DMS 273 (cell line): ENCODE data around the gene KBTBD7.

Experiments used
- DNase-seq: peaks from one replicate; lab custom pipeline; 2025; ENCODE audit not compliant: unreplicated experiment; lab: John Stamatoyannopoulos, UW

The KBTBD7 gene, protein sequence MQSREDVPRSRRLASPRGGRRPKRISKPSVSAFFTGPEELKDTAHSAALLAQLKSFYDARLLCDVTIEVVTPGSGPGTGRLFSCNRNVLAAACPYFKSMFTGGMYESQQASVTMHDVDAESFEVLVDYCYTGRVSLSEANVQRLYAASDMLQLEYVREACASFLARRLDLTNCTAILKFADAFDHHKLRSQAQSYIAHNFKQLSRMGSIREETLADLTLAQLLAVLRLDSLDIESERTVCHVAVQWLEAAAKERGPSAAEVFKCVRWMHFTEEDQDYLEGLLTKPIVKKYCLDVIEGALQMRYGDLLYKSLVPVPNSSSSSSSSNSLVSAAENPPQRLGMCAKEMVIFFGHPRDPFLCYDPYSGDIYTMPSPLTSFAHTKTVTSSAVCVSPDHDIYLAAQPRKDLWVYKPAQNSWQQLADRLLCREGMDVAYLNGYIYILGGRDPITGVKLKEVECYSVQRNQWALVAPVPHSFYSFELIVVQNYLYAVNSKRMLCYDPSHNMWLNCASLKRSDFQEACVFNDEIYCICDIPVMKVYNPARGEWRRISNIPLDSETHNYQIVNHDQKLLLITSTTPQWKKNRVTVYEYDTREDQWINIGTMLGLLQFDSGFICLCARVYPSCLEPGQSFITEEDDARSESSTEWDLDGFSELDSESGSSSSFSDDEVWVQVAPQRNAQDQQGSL

DNA sequence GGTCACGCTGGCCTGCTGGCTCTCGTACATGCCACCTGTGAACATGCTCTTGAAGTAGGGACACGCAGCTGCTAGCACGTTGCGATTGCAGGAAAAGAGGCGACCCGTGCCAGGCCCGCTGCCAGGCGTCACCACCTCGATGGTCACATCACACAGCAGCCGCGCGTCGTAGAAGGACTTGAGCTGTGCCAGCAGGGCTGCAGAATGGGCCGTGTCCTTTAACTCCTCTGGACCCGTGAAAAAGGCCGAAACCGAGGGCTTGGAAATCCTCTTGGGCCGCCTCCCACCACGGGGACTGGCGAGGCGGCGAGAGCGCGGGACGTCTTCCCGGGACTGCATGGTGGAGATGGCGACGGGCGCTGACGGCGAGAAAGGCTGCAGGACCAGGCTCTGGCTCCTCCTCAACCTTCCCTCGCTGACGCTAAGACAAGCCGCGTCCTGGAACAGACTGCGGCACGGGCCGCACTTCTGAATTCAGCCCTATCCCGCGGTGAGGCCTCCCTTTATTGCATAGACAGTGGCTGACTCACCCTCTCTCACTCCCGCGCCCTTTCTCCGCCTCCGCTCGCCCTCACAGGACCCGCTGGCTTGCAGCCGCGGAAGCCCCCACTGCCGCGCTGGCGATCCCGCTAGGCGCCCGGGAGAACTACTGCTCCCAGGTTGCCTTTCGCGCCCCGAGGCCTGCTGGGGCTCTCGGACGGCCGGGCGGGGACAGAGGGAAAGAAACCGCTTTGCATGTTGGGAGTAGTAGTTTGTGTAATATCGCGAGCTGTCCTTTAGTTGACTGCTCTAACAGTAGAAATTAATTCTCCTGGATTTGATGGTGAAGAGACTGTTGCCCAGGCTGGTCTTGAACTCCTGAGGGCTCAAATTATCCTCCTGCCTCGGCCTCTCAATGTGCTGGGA is at the start of gene KBTBD7:
Gene KBTBD7 (minus strand): TSS at position 651 of the 906 bp plus-strand sequence. CDS start 312 bp downstream, at position 339.
- DNase-seq = peak; percentile 95

DNA sequence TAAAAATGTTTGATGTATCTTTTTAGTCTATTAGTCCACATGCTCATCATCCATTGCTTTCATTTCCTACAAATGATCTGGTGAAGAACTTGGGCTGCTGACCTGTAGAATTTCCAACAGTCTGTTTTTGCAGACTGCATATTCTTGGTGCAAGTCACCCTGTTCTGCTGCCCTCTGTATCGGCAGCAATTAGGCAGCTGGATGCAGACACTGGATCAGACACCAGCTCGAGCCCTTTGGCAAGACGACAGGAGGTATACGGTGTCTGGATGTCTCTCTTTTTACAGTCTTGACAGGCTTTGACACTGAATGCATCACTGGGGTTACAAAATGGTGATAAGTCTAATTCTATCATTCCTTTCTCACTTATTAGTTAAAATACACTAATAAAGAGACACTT is 47.3 kb upstream of the KBTBD7 start:
- DNase-seq = peak; percentile 34

DNA sequence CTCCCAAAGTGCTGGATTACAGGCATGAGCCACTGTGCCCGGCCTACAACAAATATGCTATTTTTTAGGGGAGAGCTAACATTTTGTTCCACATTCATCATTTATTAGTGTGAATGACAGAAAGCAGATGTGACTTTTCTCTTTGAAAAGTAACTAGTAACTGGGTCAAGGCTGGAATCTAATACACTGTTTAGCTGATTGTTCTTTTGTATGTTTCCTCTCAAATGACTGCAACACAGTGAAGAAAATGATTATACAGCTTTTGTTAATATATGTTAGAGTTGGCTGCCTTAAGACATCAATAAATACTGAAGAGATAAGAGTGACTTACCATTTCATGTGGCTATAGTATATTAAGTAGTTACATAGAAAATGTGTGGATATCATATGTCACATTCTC is 42.0 kb upstream of the KBTBD7 start:
- no peak for DNase-seq

DNA sequence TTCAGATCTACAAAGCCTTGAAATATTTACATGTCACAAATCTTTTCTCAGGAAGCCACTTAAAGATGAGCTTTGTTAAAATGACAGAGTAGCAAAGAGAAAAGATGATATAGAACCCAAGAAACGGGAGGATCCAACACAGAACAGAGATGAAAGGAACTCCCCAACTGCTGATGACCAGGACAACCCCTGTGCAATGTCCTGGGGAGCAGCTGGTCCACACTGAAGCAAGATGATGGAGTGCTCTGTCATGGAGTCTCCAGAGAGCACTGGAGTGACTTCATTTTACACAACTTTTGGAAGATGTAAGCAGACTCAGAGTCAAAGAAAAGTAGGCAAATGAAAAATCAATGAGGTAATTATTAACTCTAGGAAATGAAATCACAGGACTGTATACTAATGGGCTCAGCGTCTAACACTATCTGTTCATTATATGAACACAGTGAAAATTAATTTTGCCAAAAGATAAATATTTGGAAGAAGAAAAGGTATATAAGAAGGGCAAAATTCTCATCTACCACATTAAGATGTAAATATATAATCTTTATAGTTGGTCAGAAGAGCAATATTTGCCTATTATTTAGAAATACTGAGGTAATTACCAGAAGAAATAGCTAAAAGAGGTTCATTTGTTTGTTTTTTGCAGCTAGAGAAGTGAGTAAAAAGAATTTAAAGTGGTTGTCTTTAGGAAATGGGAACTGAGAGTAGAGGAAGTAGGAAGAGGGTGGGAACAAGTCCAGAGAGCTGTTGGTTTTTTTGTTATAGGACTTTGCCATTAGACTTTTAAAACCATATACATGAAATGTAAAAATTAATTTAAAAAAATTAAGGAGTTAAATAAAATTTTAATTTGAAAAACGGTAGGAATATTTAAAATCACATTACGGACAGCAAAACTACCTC is 38.5 kb upstream of the KBTBD7 start:
- no peak for DNase-seq

DNA sequence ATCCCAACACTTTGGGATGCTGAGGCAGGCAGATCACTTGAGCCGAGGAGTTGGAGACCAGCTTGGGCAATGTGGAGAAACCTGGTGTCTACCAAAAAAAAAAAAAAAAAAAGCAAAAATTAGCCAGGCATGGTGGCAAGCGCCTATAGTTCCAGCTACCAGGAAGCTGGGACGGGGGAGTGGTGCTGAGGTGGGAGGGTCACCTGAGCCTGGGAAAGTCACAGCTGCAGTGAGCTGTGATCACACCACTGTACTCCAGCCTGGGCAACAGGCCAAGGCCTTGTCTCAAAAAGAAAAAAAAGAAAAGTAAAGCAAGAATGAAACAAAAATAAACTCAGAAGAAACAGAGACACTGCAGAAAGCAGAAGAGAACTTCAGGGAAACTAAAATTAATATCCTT is 37.4 kb upstream of the KBTBD7 start:
- DNase-seq = peak; percentile 34

DNA sequence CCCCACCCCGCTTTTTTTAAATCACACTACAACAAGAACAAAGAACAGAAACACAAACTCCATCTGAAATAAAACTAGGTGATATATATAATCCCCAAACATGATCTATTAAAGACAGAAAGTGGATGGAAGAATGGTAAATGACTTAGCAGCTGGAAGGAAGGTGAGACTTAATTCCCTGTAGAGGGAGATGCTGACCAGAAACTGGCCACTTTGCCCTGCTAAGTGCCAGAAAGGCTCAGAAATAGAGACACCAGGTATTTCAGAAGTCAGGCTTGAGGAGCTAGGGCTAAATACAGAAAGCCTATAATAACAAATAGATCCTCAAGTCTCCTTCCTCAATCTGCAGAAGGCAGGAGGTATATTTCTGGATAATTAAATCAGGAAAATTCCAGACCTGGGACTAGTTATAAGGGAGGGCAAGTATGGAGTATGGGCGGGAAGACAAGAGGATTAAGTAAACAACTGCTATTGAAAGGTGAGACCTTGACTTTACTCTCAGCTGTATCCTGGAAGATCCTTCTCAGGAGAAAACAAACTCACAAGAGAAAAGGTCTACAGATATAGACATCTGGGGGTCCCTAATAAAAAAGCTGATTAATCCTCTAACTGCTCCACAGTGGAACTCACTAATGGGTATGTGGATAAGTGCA is 36.8 kb upstream of the KBTBD7 start:
- no peak for DNase-seq

DNA sequence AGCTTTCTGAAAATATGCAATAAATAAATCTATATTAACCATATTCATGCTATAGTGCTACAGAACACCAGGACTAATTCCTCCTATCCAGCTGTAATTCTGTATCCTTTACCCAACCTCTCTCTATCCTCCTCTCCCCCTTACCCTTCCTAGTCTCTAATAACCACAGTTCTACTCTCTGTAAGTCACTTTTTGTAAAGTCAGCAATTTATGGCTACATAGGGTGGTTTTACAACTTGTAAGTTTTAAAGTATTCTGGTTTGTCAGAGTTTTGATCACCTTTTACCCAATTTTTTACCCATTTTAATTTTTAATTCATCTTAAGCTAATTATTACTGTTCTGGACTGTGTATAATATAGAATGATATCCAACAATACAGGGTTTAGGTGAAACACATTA is 35.0 kb upstream of the KBTBD7 start:
- DNase-seq = no peak

DNA sequence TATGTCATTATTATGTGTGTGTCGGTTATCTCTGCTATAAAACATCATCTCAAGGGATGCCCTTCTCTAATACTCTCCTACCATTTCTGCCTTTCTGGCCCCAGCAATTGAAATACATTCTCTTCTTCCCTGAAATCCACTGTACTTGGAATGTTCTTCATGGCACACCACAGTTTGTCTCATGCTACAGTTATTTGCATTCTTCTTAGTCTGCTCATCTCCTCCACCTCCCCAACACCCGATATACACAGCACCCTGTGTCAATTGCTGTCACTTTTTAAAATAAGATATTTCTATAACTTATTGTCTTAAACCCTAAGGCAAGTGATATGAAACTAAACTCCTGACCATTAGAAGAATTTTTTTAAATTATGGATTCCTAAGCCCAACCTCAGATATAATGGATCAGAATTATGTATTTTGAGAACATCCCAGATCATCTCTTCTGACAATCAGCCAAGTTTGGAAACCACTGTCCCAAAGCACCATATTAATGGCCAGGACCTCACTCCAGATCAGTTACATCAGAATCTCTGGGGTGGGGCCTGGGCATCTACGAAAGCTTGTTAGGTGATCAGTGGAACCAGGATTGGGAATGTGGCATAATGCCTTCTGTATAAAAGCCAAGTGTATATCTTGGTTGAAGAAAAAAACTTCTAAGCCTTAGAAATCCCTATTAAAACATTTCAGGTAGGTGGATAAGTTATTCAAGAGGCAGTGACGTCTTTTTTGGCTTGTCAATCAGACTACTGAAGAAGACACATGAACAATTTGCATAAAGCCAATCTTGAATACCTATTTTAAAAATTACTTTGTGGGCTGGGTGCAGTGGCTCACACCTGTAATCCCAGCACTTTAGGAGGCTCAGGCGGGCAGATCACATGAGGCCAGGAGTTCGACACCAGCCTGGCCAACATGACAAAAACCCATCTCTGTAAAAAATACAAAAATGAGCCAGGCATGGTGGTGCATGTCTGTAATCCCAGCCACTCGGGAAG is 30.0 kb upstream of the KBTBD7 start:
- no peak for DNase-seq

DNA sequence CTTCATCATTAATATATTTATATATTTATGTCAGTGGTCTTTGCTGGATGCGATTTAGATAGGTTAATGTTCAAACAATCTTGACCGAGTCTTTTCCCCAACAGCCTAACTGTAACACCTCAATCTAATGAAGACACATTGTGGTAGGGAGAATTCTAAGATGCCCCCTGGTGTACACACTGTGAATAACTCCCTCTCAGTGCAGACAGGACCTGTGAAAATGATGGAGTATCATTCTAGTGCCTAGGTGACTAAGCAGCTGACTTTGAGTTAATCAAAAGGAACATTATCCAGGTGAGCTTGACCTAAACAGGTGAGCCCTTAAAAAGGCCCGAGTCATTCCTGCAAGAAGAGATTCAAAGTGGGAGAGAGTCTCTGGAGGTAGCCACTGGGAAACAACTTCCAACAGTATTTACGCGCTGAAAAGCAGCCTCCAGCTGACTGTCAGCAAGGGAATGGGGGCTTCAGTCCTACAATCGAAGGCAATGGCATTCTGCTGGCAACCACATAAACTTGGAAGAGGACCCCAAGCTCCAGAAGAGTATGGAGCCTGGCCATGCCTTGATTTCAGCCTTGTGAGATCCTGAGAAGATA is 28.0 kb upstream of the KBTBD7 start:
- peak; percentile 64 for DNase-seq

DNA sequence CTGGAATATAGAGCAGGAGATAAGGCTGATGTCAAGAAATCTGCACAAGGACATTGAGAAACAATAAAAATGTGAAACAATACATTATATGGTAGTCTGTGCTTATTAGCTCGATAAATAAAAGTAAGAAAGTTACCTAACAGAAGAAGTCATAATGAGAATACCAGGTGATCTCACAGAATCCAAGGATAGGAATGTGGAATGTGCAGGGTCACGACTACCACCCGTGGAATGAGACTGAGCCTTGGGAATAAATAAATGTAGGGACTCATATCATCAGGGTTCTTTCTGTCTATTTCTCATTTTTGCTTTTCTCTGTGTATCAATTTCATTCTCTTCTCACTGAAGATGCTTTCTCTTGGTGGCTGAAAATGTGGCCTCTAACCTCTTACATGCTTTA is 26.0 kb upstream of the KBTBD7 start:
- DNase-seq = no peak

DNA sequence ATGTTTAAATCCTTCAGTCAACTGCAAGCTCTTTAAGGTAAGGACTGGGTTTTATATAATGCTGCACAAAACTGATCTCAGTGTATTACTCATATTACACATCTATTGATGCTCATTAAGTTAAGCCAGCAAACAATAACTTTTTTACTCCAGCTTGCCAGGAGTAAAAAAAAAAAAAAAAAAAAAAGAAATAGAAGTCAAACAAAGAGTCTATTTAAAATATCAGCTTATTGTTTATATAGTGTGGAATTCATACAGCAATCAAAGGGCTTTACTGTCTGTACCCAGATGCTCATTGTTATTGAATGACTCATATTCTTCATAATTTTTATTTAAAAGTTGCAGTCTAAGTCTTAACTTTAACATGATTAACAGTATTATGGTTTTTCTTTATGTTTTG is 21.8 kb upstream of the KBTBD7 start:
- no peak for DNase-seq

DNA sequence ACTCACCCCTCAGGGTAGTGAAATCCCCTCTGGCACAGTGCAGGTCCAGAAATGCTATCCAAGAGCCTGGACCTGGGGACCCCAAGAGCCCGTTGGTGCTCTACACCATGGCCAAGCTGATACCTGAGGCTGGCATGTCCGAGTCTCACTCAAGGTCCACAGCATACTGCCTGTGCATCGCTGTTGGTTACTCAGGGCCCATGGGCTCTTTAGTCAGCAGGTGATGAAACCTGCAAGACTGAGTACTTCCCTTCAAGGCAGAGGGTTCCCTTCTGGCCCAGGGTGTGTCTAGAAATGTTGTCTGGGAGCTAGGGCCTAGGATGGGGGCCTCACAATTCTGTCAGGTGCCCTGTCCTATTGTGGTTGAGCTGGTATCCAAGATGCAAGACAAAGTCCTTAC is 19.6 kb upstream of the KBTBD7 start:
- no peak for DNase-seq

DNA sequence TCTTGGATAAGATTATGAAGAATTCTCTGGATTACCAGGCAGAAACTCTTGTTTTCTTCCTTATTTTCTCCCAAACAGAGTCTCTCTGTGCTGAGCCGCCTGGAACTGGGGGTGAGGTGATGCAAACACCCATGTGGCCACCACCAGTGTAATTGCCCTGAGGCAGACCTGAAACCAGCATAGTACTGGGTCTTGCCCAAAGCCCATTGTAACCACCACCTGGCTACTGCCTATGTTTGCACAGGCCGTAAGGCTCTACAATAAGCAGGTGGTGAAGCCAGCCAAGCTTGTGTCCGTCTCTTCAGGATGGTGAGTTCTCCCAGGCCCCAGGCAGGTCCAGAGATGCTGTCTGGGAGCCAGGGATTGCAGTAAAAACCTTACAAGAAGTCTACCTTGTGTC is 18.9 kb upstream of the KBTBD7 start:
- DNase-seq = no peak

DNA sequence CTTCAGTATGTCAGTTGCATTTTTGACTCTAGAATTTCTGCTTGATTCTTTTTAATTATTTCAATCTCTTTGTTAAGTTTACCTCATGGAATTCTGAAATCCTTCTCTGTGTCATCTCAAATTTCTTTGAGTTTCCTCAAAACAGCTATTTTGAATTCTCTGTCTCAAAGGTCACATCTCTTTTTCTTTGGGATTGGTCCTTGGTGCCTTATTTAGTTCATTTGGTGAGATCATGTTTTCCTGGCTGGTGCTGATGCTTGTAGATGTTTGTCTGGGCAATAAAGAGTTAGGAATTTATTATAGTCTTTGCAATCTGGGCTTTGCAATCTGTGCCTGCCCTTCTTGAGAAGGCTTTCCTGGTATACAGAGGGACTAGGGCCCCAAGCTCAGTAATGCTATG is 18.5 kb upstream of the KBTBD7 start:
- DNase-seq = no peak

DNA sequence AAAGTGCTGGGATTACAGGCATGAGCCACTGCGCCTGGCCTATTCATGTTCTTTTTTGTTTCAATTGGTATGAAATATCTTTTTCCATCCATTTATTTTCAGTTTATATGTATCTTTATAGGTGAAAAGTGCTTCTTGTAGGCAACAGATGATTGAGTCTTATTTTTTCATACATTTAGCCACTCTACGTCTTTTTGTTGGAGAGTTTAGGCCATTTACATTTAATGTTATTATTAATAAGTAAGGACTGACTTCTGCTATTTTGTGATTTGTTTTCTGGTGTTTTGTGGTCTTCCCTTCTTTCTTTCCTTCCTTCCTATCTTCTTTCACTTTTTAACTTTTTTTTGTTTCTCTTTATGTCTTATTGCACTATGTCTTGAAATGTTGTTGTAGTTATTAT is 16.7 kb upstream of the KBTBD7 start:
- no peak for DNase-seq

DNA sequence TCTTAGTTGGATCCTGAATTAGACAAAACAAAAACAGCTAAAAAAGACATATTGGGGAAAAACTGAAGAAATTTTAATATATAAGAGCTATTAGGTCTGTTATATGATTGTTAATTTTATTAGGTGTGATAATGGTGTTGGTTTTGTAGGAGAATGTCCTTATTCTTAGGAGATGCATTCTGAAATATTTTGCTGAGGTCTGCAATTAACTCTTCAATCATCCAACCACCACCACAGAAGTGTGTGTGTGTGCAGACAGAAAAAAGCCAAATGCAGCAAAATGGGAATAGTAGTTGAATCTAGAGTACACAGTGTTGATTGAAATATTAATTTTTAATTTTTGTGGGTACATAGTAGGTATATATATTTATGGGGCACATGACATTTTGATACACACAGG is 12.1 kb upstream of the KBTBD7 start:
- DNase-seq = no peak

DNA sequence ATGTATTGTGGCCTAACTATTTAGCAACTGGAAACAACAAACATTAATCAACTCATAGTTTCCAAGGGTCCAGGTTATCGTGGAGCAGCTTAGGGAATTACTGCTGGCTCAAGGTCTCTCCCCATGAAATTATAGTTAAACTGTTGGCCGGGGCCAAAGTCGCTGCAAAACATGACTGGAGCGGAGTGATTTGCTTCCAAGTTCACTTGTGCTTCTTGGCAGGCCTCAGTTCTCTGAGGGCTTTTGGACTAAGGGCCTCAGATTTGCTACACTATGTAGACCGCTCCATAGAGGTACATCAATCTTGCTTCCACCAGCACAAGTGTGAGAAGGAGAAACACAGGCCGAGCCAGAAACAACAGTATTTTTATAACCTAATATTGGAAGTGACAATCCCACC is 9.4 kb upstream of the KBTBD7 start:
- no peak for DNase-seq

DNA sequence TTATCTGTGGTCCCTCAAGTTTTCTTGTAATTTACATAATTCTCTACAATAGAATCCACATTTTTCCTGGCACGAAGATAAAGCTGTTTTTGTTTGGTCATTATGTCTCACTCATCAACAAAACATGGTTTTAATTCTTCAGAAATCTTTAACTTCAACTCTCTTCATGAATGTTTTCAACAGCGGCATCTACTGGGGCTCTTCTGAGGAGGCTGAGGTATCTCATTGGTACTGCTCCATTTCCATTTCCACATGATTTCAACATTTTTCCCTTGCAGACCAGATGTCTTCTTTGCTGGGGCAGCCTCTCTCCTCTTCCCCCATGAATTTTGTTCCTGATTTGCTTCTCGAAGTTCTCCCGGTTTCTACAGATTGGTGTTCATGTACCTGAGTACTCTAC is 5.8 kb upstream of the KBTBD7 start:
- DNase-seq = no peak
